Esophagus muscularis mucosa (tissue), 4 donors: ENCODE data around the gene BCL2L11. TPM values are rescaled to one million over a fixed set of nuclear protein-coding genes. Genes with fewer than 3 reads are reported as not detected.

ENCODE experiments used
- DNase-seq: peaks from one replicate; pipeline ENCODE4 v3.0.0-alpha.2; 2017; ENCODE audit errors: extremely low spot score
- H3K27ac ChIP-seq, 4 donors: fragments of 200-600 bp; sonication (generic); replicated peaks in 1 of 4; 1 replicate in 3 of 4; 2 replicates in 1 of 4; pipeline ENCODE4 v1.5.1; 2016 to 2019; ENCODE audit warnings: mild to moderate bottlenecking in 1 of 4
- H3K27me3 ChIP-seq, 4 donors: fragments of 200-600 bp; sonication (generic); one replicate each; pipeline versions ENCODE4 v1.5.1 to v1.6.0; 2016 to 2019
- H3K36me3 ChIP-seq, 4 donors: fragments of 200-600 bp; sonication (generic); one replicate each; pipeline ENCODE4 v1.5.1; 2016 to 2019
- H3K4me1 ChIP-seq, 4 donors: fragments of 200-600 bp; sonication (generic); one replicate each; pipeline ENCODE4 v1.5.1; 2016 to 2019
- H3K4me3 ChIP-seq, 4 donors: fragments of 200-600 bp; sonication (generic); 1 replicate in 2 of 4; 2 replicates in 2 of 4; pipeline ENCODE4 v1.5.1; 2016 to 2019; ENCODE audit warnings: mild to moderate bottlenecking in 4 of 4, moderate library complexity in 1 of 4
- H3K9me3 ChIP-seq, 4 donors: fragments of 200-600 bp; sonication (generic); 1 replicate in 3 of 4; 2 replicates in 1 of 4; pipeline ENCODE4 v1.5.1; 2016 to 2019
- CTCF ChIP-seq, 3 experiments: fragments of 200-600 bp in 2 of 3; fragments of 450-650 bp in 1 of 3; sonication (generic) in 2 of 3; IDR thresholded peaks; one replicate each; pipeline ENCODE4 v1.5.1; 2017 to 2019; ENCODE audit warnings: antibody characterized with exemption in 3 of 3, mild to moderate bottlenecking in 2 of 3, moderate library complexity in 1 of 3
- EP300 ChIP-seq: sonication (generic); formaldehyde crosslinking; IDR thresholded peaks from one replicate; pipeline ENCODE4 v1.6.1; 2017; ENCODE audit warnings: antibody characterized with exemption
- POLR2A ChIP-seq: fragments of 450-650 bp; IDR thresholded peaks from one replicate; pipeline ENCODE4 v1.6.1; 2017; ENCODE audit warnings: antibody characterized with exemption, moderate library complexity, mild to moderate bottlenecking, low read depth
- POLR2AphosphoS5 ChIP-seq, 2 donors: sonication (generic); formaldehyde crosslinking; IDR thresholded peaks; one replicate each; pipeline ENCODE4 v1.6.1; 2017; ENCODE audit warnings: antibody characterized with exemption in 2 of 2
- WGBS: methylation state at CpG from one replicate; pipeline ENCODE4 v1.1.5; 2018; 5-methylcytosine and 5-hydroxymethylcytosine counted together
- intact Hi-C: fragments of 100-400 bp; cut with DNase I; formaldehyde crosslinking; loops from one replicate; pipeline ENCODE4 v1.15.1; 2023
- total RNA-seq, 4 donors: library from RNA; depleted of rRNA; stranded (reverse); fragments of >200 nt; gene quantifications; one replicate each; pipeline versions ENCODE4 v1.1.0 to v1.2.1, GENCODE V29; 2016

BCL2L11 gene
- total RNA-seq, 4 donors from 2014 or later: 8.9 to 16.6 (median 13.0) TPM

GRCh38 chr2:111199840-111200239 is 79.1 kb downstream of the BCL2L11 start:
- Histone ChIP-seq H3K27ac (no peak overlapping the region), H3K27me3 (no peaks in the 10 kb centered on the region), H3K4me3 (no peak overlapping the region), H3K9me3 (no peaks in the 10 kb centered on the region), H3K36me3 (no peaks in the 10 kb centered on the region), H3K4me1 (no peaks in the 10 kb centered on the region)
- intact Hi-C loops: no loop called here
- WGBS: 90% methylated on average over 10 of the region's 10 CpGs
- TF ChIP-seq CTCF (IDR thresholded peaks at IDR 0.05) (no peak), POLR2A (no peak)
- DNase-seq: peak; percentile 81

DNA sequence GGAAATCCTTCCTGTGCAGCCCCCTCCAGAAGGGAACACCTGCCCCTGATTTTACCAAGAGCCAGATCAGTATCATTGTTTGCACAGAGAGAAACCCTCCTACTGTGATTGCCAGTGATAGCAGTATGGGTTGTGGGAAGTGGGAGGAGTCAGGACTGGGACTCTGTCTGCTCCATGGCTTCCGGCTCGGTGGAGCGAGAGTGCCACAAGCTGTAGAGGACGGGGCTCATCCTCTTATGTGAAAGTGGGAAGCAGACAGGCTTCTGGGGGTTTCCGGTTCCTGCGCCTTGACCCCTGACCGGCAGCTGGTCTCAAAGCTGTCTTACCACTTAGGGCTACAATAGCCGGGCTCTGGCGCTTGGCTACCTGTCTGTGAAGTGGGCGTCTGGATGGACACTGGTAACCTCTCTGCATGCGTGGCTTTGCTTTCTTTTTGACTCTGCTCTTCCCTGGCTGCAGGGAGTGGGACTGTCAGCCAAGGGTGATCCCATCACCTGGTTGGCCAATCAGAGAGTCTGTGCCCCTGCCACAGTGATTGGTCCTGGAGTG is 79.7 kb downstream of the BCL2L11 start:
- no peak for TF ChIP-seq POLR2AphosphoS5 (IDR thresholded peaks at IDR 0.05)
- TF ChIP-seq CTCF (IDR thresholded peaks at IDR 0.05): no peak
- no peak overlapping the region for H3K4me3 ChIP-seq
- H3K36me3 ChIP-seq: no peaks in the 10 kb centered on the region
- intact Hi-C loops: no loop called here
- no peaks in the 10 kb centered on the region for H3K9me3 ChIP-seq
- no peaks in the 10 kb centered on the region for H3K27me3 ChIP-seq
- peak; percentile 75 for DNase-seq
- 90% methylated on average over 11 of the region's 11 CpGs for WGBS
- no peaks in the 10 kb centered on the region for H3K4me1 ChIP-seq
- H3K27ac ChIP-seq: no peak overlapping the region

DNA sequence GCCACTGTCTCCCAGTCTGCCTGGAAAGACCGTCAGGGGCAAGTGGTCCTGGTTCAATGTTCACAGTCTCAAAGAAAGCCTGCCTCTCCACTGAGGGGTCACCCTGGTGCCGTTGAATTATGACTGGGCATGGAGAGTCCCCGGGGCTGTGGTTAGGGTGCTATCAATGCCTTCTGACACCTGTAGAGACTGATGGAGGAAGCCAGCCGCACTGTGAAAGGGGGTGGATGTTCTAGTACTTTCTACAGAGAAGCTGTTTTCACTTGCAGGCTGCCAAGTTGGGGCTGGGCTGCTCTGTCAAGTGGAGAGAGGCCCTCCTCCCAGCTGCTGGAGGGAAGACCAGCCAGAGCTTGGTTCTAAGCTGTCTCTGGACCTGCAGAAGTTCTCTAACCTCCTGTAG is 80.5 kb downstream of the BCL2L11 start:
- no peak overlapping the region for H3K27ac ChIP-seq
- H3K36me3 ChIP-seq: no peaks in the 10 kb centered on the region
- intact Hi-C loops: no loop called here
- no peaks in the 10 kb centered on the region for H3K4me1 ChIP-seq
- H3K27me3 ChIP-seq: no peaks in the 10 kb centered on the region
- WGBS: 96% methylated on average over 4 of the region's 4 CpGs
- DNase-seq: peak; percentile 90
- no peak overlapping the region for H3K4me3 ChIP-seq
- no peaks in the 10 kb centered on the region for H3K9me3 ChIP-seq
- no peak for TF ChIP-seq EP300
- no peak for TF ChIP-seq CTCF (IDR thresholded peaks at IDR 0.05)
- no peak for TF ChIP-seq POLR2A
- no peak for TF ChIP-seq POLR2AphosphoS5 (IDR thresholded peaks at IDR 0.05)

DNA sequence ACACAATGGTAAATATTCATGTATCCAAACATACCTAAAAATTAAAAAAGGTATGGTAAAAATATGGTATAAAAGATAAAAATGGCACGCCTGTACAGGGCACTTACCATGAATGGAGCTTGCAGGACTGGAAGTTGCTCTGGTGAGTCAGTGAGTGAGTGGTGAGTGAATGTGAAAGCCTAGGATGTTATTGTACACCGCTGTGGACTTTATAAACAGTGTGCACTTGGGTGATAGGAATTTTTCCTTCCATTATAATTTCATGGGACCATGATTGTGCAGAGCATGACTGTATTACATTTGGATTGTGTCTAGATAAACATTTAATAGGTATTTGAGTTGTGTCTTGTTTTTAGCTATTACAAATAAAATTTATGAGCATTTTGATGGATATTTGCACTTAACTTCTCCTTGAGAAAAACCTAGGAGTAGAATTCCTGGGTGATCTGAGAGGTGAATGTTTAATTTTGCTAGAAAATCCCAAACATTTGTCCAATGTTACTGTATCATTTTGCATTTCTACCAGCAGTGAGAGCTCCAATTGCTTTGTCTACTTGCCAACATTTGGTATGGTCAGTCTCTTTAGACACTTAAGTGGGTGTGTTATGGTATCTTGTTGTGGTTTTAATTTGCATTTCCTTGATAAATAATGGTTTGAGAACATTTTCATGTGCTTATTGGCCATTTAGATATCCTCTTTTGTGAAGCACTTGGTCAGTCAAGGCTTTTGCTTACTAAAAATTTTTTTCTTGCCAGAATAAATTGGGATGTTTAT is 81.7 kb downstream of the BCL2L11 start:
- intact Hi-C loops: no loop called here
- Histone ChIP-seq H3K4me3 (no peak overlapping the region), H3K27ac (no peak overlapping the region), H3K36me3 (no peaks in the 10 kb centered on the region), H3K27me3 (no peaks in the 10 kb centered on the region), H3K9me3 (no peaks in the 10 kb centered on the region), H3K4me1 (no peaks in the 10 kb centered on the region)
- TF ChIP-seq POLR2AphosphoS5 (IDR thresholded peaks at IDR 0.05) (no peak), CTCF (IDR thresholded peaks at IDR 0.05) (no peak), EP300 (no peak), POLR2A (no peak)
- 58% methylated on average over 2 of the region's 2 CpGs for WGBS
- peak; percentile 42 for DNase-seq

GRCh38 chr2:111204706-111205105 is 84.0 kb downstream of the BCL2L11 start:
- H3K4me3 ChIP-seq: no peak overlapping the region
- H3K27ac ChIP-seq: no peak overlapping the region
- no peaks in the 10 kb centered on the region for H3K27me3 ChIP-seq
- no peak for DNase-seq
- TF ChIP-seq EP300 (no peak), POLR2AphosphoS5 (IDR thresholded peaks at IDR 0.05) (no peak)
- 77% methylated on average over 2 of the region's 2 CpGs for WGBS
- intact Hi-C loops: no loop called here
- H3K36me3 ChIP-seq: no peaks in the 10 kb centered on the region
- no peaks in the 10 kb centered on the region for H3K4me1 ChIP-seq
- H3K9me3 ChIP-seq: no peaks in the 10 kb centered on the region
